NCI-H1092 treated with DMSO at 0.1 percent for 48 hours (cell line): ENCODE results near the gene CCDC7.
"Not testable (repeated sequence)": the region's sequence is repeated elsewhere in the genome, so short reads cannot be mapped to it uniquely, and the experiment has no call there.

ENCODE experiments used
- DNase-seq: peaks from one replicate; lab custom pipeline; 2025; lab: John Stamatoyannopoulos, UW

CCDC7 gene

DNA sequence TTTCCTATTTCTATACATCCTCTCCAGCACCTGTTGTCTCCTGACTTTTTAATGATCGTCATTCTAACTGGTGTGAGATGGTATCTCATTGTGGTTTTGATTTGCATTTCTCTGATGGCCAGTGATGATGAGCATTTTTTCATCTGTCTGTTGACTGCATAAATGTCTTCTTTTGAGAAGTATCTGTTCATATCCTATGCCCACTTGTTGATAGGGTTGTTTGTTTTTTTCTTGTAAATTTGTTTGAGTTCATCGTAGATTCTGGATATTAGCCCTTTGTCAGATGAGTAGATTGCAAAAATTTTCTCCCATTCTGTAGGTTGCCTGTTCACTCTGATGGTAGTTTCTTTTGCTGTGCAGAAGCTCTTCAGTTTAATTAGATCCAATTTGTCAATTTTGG lies 253.7 kb downstream of the CCDC7 start:
- DNase-seq = not testable (repeated sequence)

DNA sequence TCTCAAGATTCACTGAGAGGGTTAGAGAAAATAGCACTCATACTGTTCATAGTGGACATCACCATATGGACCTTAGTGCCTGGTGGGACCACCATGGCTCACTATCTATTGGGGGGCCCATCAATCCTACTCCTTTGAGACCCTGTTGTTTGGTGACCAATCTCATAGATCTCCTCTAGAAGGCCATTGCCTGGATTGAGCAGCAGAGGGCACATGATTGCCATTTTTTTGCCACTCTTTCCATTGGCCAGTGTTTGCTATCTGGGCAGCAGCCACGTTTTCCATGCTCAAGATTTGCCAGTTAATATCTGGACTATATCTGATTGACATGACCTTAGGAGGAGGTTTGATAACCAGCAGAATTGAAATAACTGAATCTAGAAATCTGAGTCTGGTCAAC lies 267.6 kb downstream of the CCDC7 start:
- DNase-seq = no peak

DNA sequence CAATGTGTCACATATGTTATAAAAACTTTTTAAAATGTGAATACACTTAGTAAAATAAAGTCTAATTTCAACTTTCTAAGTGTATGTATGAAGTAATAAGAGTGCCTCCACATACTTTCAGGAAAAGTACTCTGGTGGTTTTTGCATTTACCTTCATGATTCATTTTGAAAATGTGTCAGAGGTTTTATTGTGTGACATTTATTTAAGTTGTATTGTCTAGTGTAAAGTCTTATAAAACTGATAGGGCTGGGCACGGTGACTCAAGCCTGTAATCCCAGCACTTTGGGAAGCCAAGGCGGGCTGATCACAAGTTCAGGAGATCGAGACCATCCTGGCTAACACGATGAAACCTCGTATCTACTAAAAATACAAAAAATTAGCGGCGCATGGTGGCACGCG lies 285.6 kb downstream of the CCDC7 start:
- DNase-seq = no peak

DNA sequence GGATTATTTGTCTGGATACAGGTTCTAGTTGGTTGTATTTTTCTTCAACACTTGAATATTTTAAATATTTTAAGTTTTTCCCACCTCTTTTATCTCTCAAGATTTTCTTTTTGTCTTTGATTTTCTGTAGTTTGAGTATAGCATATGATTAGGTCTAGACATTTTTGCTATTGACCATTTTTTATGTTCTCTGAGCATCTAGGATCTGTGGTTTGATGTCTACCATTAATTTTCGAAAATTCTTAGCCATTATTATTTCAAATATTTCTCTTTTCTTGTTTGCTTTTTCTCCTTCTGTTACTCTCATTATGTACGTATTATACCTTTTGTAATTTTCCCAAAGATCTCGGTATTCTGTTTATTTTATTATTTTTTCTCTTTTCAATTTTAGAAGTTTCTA lies 293.0 kb downstream of the CCDC7 start:
- no peak for DNase-seq

DNA sequence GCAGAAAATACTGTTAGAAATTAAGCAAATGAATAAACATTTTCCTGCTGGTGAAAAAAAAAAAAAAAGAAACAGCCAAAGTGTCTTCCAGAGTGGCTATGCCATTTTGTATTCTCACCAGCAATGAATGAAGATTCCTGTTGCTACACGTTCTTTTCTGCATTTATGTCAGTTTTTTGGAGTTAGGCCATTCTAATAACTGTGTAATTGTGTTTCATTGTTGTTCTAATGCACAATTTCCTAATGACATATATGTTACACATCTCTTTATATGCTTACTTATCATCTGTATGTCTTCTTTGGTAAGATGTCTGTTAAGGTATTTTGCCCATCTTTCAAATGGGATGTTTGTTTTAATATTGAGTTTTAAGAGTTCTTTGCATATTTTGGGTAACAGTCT lies 298.4 kb downstream of the CCDC7 start:
- no peak for DNase-seq

DNA sequence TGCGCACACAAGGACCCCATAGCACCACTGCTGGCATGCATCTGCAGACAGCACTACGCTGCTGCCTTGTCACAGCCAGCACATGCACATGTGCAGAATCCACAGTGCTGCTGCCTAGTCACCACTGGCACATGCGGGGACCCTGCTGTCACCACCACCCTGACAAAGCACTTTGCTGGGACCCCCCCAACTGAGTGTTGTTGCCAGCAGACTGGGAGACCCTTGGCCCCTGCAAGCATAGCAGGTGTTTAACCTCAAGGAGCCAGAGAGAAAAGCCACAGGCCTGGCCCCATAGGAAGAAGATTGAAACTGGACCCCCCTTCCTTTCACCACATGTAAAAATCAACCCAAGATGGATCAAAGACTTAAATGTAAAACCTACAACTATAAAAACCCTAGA lies 300.9 kb downstream of the CCDC7 start:
- no peak for DNase-seq

DNA sequence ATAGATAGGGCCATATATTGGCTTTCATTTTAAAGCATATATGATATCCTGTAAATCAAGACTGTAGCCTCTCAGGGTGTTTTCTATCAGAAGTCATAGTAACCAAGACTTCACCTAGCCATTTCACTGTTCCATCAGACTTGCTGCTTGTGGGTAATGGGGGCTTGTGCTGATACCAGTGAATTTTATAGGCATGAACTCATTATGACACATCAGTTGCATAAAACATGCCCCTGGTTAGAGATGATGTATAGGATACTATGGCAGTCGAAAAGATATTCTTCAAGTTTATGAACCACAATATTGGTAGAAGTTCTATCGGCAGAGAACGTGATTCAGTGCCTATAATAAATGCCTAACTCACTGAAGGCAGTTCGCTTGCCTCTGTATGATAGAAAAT lies 305.6 kb downstream of the CCDC7 start:
- no peak for DNase-seq

DNA sequence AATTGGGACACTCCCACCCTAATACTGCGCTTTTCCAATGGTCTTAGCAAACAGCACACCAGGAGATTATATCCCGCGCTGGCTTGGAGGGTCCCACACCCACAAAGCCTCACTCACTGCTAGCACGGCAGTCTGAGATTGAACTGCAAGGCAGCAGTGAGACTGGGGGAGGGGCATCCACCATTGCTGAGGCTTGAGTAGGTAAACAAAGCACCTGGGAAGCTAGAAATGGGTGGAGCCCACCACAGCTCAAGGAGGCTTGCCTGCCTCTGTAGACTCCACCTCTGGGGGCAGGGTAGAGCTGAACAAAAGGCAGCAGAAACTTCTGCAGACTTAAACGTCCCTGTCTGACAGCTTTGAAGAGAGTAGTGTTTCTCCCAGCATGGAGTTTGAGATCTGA lies 309.0 kb downstream of the CCDC7 start:
- DNase-seq = not testable (repeated sequence)

DNA sequence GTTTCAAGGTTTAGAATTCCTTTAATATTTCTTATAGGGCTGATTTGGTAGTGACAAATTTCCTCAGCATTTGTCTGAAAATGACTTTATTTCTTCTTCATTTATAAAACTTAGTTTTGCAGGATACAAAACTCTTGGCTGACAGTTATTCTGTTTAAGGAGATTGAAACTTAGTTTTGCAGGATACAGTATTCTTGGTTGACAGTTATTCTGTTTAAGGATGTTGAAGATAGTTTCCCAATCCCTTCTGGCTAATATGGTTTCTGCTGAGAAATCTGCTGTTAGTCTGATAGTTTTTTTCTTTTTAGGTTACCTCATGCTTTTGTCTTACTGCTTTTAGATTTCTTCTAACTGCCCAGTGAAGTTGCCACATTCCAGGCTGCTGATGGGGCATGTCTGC lies 325.3 kb downstream of the CCDC7 start:
- no peak for DNase-seq

DNA sequence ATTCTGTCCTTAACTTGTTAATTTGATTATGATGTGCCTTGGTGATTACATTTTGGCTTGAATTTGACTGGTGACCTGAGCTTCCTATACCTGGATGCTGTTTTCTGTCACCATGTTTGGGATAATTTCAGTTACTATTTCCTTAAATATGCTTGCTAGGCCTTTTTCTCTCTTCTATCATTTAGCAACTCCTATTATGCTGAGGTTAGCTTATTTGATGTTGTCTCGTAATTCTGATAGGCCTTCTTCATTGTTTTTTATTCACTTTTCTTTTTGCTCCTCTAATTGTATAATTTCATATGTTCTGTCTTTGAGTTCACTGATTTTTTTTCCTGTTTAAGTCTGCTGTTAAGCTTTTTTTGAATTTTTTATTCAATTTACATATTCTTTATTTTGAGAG lies 327.2 kb downstream of the CCDC7 start:
- no peak for DNase-seq

DNA sequence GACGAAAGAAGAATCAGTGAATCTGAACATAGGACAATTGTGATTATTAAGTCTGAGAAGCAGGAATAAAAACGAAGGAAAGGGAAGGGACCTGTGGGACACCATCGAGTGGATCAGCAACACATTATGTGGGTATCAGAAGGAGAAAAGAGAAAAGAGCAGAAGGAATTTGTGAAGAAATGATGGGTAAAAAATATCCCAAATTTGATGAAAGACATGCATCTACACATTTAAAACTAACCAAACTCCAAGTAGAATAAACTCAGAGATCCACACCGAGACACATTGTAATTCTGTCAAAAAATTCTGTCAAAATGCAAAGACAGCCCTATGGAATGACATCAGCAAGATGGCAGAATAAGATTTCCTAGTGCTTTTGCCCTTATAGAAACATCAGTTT lies 341.0 kb downstream of the CCDC7 start:
- no peak for DNase-seq

DNA sequence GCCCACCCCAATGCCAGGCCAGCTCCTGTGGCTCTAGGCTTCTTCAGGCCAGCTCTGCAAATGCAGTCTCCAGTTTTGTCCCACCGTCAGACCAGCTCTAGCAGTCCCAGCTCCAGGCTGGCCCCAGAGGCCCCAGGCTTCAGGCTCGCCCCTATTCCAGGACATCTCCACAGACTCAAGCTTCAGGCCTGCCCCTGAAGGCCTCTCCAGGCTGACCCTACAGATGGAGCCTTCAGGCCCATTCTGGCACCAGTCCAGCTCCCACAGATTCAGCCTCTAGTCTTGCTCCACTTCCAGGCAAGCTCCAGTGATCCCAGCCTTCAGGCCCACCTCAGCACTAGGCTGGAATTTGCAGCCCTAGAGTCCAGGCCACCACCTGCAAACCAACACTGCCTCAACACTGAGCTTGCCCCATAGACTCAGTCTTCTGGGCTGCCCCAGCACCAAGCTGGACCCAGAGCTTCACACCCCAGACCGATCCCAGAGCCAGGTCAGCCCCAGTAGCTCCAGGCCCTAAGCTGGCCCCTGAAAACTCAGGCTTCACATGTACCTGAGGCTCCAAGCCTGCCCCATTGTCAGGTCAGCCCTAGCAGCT lies 341.8 kb downstream of the CCDC7 start:
- no peak for DNase-seq

DNA sequence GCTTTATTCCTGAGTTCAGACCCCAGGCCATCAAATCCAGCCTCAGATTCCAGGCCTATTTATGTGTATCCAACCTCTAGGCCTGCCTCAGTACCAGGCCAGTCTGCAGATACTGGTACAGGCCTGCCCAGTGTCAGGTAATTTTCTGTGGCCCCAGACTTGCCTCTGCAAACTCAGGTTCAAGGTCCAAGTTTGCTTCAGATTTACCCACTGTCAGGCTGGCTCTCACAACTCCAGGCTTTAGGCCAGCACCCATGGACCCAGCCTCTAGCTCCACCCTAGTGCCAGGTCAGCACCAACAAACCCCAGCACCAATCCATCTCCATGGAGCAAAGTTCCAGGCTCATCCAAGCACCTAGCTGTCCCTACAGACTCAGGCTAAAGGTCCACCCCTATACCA lies 342.4 kb downstream of the CCDC7 start:
- DNase-seq = no peak

DNA sequence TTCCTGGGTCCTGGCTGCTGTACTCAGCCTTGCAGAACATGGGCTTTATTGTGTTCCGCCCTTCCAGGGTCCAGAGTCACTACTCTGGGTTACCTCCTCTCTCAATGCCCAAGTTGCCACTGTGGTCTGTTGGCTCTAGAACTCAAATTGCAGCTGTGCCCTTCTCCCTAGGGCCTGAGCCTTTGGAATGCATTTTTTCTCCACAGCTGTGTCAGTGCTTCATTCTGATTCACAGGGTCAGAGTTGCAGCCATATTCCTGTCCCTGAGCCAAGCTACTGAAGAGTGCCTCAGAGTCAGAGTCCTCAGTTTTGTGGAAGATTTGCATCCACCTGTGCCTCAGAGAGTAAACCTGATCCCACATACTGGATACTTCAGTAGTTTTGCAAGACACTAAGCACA lies 344.5 kb downstream of the CCDC7 start:
- no peak for DNase-seq

DNA sequence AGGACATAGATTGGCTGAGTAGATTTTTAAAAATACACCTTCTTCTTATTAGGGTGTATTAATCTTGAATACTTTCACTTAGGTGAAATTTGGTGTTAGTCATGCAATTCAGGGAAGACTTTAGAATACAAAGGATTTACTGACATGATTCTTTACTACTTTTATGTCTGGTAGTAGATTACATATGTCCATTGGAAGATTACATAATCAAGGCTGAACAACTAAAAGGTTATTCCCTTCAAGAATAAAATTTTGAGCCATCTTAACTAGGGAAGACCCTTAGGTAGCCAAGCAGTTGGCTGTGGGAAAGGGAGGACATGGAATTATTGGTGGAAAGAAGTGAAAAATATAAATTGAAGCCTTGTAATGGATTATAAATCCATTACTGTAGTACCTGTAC lies 347.1 kb downstream of the CCDC7 start:
- DNase-seq = no peak

DNA sequence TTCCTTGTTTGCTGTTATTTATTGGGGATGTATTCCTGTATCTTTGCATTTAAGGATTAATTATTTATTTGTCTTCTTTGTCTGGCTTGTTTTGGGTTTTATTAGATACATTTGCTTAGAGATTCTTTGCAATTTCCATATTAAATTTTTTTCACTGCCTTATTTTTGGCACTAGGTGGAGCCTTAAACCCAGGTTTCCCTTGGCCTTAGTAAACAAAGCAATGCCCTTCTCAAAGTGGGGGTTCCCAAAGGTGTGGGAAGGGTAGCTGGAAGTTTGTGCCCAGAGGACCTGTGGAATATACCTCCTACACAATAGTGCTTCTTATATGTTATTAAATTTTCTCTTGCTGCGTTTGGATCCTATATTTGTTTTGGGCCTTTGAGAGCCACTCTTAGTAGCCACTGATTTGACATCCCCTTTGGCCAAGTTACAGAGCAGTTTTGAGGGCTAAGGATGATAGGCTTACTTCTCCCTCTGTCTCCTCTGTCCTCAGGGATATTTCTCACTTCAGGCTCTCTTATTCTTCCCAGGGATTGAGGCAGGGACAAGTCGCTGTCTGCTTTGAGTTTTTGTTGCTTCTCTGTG lies 349.8 kb downstream of the CCDC7 start:
- DNase-seq = peak; percentile 7

DNA sequence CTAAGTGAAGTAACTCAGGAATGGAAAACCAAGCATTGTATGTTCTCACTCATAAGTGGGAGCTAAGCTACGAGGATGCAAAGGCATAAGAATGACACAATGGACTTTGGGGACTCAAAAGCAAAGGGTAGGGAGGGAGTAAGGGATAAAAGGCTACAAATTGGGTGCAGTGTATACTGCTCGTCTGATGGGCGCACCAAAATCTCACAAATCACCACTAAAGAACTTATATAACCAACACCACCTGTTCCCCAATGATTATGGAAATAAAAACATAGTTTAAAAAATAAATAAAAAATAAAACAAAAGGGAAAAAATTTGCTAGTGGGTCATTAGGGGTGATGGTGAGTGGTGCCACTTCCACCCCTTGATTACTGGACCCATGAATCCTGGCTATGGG lies 351.5 kb downstream of the CCDC7 start:
- DNase-seq = not testable (repeated sequence)

DNA sequence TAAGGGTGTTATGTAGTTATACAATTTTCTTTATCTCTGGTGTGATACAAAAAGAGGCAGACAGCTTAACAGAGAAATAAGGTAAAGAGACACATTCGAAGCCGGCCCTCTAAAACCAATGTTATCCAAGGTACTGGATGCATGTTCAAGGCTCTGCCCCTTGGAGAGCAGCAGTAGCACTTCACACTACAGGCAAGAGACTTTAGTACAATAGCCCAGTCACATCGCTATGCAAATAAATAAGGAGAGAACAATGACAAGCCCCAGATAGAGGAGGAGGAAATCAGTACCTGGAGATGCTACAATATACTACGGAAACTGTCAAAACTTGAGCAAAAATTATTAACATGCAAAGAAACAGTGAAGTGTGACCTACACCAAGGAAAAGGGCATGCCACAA lies 401.0 kb downstream of the CCDC7 start:
- no peak for DNase-seq

DNA sequence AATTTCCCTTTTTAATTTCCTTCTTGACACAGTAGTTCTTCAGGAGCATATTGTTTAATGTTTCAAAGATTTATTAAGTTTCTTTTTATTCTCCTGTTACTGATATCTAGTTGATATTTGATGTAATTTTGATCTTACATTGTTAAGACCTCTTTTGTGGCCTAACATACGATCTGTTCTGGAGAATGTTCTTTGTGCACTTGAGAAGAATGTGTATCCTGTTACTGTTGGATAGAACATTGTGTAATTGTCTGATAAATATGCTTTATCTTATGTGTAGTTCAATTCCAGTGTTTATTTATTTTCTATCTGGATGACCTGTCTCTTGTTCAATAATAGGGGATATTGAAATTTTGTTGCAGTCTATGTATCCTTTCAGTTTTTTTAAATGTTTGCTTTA lies 405.4 kb downstream of the CCDC7 start:
- DNase-seq = no peak

DNA sequence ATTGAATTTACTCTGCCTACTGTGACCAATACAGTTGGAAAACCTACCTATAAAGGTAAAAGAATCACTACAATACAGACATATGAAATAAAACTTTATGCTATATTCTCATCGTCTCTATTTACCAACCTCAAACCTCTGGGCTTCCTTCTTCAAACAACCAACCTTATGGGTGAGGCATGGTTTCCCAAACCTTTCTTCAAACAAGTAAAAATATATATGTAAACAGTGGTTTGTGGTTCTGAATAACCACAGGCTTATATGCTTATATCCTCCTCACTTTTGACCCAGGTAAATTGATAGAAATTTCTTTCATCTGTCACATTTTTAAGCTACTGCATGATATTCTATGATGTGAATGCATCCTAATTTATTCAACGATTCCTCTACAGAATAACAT lies 408.5 kb downstream of the CCDC7 start:
- no peak for DNase-seq

DNA sequence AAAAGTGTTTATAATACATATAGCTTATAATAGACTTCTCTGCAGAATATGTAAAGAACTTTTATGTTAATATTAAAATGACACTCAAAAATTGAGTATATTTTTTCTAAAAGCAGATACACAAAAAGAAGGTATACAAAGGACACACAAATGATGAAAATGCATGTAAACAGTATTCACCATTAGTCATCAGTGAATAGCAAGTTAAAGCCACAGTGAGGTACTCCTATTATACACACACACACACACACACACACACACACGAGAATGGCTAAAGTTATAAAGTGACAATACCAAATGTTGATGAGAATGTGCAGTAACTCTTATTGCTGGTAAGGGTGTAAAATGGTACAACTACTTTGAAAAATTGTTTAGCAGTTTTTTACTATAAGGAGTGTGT lies 419.2 kb downstream of the CCDC7 start:
- DNase-seq = no peak

DNA sequence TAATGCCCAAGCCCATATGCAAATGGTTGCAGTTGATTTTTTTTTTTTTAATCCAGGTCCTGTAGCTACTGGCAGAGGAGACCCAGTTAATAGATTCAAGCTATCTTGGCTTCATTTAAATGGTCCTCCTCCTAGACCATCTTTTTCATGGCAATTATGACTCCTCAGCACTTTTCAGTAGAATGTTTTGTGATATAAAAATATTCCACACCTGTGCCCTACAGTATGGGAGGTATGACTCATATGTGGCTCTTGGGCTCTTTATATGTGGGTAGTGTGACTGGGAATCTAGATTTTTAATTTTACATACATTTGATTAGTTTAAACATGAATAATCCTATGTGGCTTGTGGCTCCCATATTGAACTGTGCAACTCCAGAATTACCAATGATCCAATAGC lies 432.0 kb downstream of the CCDC7 start:
- no peak for DNase-seq

DNA sequence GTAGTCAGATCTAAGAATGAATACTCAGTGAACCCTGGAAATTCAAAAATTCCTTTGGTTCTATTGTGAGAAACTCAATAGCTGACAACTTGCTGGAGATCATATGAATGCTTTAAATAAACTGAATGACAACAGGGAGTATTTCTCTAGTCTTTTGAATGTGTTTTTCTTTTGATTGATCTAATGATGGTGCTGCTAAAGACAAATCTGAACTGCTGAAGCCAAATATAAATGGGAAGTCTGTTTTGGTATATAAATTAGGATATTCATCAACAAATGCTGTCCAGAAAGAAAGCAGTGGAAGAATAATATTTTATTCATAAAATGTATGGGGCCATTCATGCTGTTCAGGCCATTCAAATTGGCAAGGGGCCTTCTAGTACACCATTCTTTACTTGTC lies 432.7 kb downstream of the CCDC7 start:
- no peak for DNase-seq

DNA sequence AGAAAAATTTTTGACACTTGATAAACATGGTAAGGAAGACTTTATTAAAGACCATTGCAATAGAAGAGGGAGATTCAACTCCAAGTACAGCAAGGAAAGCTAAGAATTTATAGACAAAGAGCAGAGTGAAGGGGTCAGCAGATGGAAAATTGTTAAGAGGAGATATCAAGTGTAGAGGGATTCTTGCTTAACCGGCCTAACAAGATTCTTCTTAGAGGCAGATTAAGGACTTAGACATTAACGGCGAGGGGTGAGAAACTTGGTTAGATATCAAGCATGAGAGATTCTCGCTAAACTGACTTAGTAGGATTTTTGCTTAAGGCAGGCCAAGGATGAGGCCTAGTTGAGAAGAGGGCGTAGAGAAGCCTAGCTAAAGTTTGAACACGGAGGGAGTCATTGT lies 436.1 kb downstream of the CCDC7 start:
- DNase-seq = no peak

DNA sequence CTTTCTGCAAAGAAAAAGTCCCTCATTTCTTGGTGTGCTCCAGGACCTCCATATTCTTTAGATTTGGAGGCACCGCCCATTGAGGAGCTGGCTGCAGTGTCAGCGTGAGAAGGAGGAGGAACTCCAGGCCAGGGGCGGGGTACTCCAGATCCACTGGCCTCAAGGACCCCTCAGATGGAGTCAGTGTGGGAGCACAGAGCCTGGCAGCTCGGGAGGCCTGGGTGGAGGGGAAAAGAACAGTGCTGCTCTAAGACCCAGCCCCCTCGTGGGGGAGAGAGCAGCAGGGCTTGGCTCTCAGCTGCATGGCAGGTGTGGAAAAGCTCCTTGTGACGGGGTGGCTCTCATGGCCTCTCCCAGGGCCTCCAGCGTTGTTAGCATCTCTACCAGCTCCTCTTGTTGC lies 441.5 kb downstream of the CCDC7 start:
- DNase-seq = no peak
